Lower lobe of right lung (tissue), 2 donors: ENCODE results near the gene MRPL38. TPM values are rescaled to one million over a fixed set of nuclear protein-coding genes. Genes with fewer than 3 reads are reported as not detected.
A peak's percentile ranks its signal among the peaks of the same experiment; 100 is the strongest.

ENCODE experiments used
- ATAC-seq, 2 donors: fragments of 200-7000 bp; cut with Tn5 transposase; one replicate each; pipeline ENCODE4 v1.9.1; 2020 to 2022; ENCODE audit warnings: mild to moderate bottlenecking in 2 of 2, moderate library complexity in 2 of 2
- DNase-seq: peaks from one replicate; pipeline ENCODE4 v3.0.0-alpha.2; 2020
- H3K27ac ChIP-seq: fragments of 200-600 bp; one replicate; pipeline ENCODE4 v1.8.0; 2022
- H3K27me3 ChIP-seq: fragments of 200-600 bp; one replicate; pipeline ENCODE4 v1.8.0; 2022; ENCODE audit warnings: low read depth
- H3K36me3 ChIP-seq: fragments of 200-600 bp; one replicate; pipeline ENCODE4 v1.8.0; 2022; ENCODE audit warnings: mild to moderate bottlenecking
- H3K4me1 ChIP-seq: fragments of 200-600 bp; one replicate; pipeline ENCODE4 v1.8.0; 2022
- H3K4me3 ChIP-seq: fragments of 200-600 bp; one replicate; pipeline ENCODE4 v1.8.0; 2022; ENCODE audit warnings: mild to moderate bottlenecking
- H3K9me3 ChIP-seq: fragments of 200-600 bp; one replicate; pipeline ENCODE4 v1.8.0; 2022
- CTCF ChIP-seq: fragments of 200-600 bp; IDR thresholded peaks from one replicate; pipeline ENCODE4 v1.8.0; 2022; ENCODE audit warnings: antibody characterized with exemption, mild to moderate bottlenecking
- intact Hi-C: fragments of 100-400 bp; cut with DNase I; formaldehyde crosslinking; loops from one replicate; pipeline ENCODE4 v1.11.0; 2022
- total RNA-seq: library from RNA; stranded (reverse); fragmentation: NEBNext Ultra II Directional; extraction: Animal tissue kit (Norgen Biotek cat#: 25700); gene quantifications from one replicate; pipeline ENCODE4 v1.2.1, GENCODE V29; 2021
- donor health status: DM: no; HTN: yes; CAD: no; lungs with severe emphysema.

The MRPL38 gene
- total RNA-seq, 1 donor from 2014 or later: 68.9 TPM

GRCh38 chr17:75895370-75896155 is 9.1 kb downstream of the MRPL38 start:
- Histone ChIP-seq H3K36me3 (peaks cover 52% of the 10 kb centered on the region), H3K27me3 (no peaks in the 10 kb centered on the region), H3K27ac (peak overlapping the region; percentile 98), H3K9me3 (no peaks in the 10 kb centered on the region), H3K4me1 (peaks cover 30% of the 10 kb centered on the region), H3K4me3 (peak overlapping the region; percentile 83)
- peak; percentile 18 for TF ChIP-seq CTCF
- intact Hi-C loops: no loop called here
- DNase-seq (no peak), ATAC-seq (peak in 1 of 2 donors; percentile 11)

- H3K27ac ChIP-seq: no peak overlapping the region
- intact Hi-C loops: no loop called here
Observed at GRCh38 chr17:75894049-75894733, 10.5 kb downstream of the MRPL38 start.

GRCh38 chr17:75893305-75894048 is 11.2 kb downstream of the MRPL38 start:
- H3K4me3 ChIP-seq: no peak overlapping the region
- peaks cover 44% of the 10 kb centered on the region for H3K36me3 ChIP-seq
- no peaks in the 10 kb centered on the region for H3K27me3 ChIP-seq
- H3K9me3 ChIP-seq: no peaks in the 10 kb centered on the region
- DNase-seq: no peak
- H3K27ac ChIP-seq: no peak overlapping the region
- intact Hi-C loops: no loop called here
- H3K4me1 ChIP-seq: peaks cover 30% of the 10 kb centered on the region
- no peak for TF ChIP-seq CTCF
- ATAC-seq: no peak

More at GRCh38 chr17:75894049-75894733, 10.5 kb downstream of the MRPL38 start:
- Histone ChIP-seq H3K9me3 (no peaks in the 10 kb centered on the region), H3K27me3 (no peaks in the 10 kb centered on the region), H3K4me3 (no peak overlapping the region), H3K4me1 (peaks cover 30% of the 10 kb centered on the region), H3K36me3 (peaks cover 51% of the 10 kb centered on the region)
- TF ChIP-seq CTCF: no peak
- ATAC-seq: no peak
- DNase-seq: no peak

- Histone ChIP-seq H3K4me1 (peaks cover 29% of the 10 kb centered on the region), H3K4me3 (no peak overlapping the region), H3K36me3 (peaks cover 36% of the 10 kb centered on the region), H3K9me3 (no peaks in the 10 kb centered on the region), H3K27me3 (no peaks in the 10 kb centered on the region), H3K27ac (no peak overlapping the region)
- ATAC-seq (no peak), DNase-seq (no peak)
- TF ChIP-seq CTCF: no peak
- intact Hi-C loops: no loop called here
Observed at GRCh38 chr17:75892556-75893224, 12.0 kb downstream of the MRPL38 start.
